ENCODE data around the gene CHTF18. TPM values are rescaled to one million over a fixed set of nuclear protein-coding genes. Genes with fewer than 3 reads are reported as not detected.

The CHTF18 gene
- total and polyA plus RNA-seq, 10 donors = 8.9 to 55.0 (median 26.0) TPM

DNA sequence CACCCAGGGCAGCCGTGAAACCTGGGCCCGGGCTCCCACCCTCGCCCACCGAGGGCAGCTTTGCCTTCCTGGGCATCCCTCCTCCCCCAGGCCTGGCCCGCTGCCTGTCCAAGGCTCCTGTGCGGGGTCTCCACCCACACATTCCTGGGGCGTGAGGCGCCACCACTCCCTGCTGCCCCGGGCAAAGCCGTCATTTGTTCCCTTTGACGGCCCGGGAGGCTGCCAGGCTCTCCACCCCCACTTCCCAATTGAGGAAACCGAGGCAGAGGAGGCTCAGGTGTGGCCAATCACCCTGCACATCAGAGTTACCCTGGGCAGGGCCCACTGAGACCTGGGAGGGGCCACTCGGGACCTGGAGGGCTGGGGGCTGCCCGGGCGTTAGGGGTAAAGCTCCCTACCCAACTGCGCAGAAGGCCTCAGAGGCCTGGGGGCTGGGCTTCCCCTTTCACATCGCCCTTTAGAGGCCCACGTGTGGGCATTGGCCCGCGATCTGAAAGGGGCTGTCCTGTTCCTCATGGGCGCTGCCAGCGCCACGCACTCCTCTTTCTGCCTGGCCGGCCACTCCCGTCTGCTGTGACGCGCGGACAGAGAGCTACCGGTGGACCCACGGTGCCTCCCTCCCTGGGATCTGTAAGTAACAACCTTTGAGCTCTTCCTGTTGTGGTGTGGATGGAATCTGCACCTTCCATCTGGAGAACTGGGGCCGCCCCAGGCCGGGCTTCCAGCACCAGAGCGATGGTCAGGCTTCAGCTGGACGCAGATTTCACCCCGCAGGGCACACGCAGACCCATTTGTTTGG, 27.7 kb upstream of the CHTF18 start, which contains the start of gene MSLN:
MSLN (plus strand) TSS at position 190 of the 799 bp plus-strand sequence. CDS start 1,947 bp downstream, outside the sequence.
- H3K9me3 ChIP-seq = peaks cover 0 to 6% (median 0%) of the 10 kb centered on the region in 8 donors
- 76 to 85% (median 79%) methylated on average over 31 to 37 of the region's 37 CpGs for WGBS, 5 donors
- no peak within 1 kb of the TSS for H3K4me3 ChIP-seq
- no peak for DNase-seq
- H3K27me3 ChIP-seq (replicated peaks in 1 of 7) = peaks cover 0 to 63% (median 14%) of the 10 kb centered on the region in 7 donors
- intact Hi-C loops (cut with DNase I; ENCODE audit: low total_unique reads) = no loop called here
- TF ChIP-seq POLR2A (IDR thresholded peaks at IDR 0.05) (no peak), POLR2AphosphoS5 (IDR thresholded peaks at IDR 0.05) (no peak)
- TF ChIP-seq, protein P1, sequence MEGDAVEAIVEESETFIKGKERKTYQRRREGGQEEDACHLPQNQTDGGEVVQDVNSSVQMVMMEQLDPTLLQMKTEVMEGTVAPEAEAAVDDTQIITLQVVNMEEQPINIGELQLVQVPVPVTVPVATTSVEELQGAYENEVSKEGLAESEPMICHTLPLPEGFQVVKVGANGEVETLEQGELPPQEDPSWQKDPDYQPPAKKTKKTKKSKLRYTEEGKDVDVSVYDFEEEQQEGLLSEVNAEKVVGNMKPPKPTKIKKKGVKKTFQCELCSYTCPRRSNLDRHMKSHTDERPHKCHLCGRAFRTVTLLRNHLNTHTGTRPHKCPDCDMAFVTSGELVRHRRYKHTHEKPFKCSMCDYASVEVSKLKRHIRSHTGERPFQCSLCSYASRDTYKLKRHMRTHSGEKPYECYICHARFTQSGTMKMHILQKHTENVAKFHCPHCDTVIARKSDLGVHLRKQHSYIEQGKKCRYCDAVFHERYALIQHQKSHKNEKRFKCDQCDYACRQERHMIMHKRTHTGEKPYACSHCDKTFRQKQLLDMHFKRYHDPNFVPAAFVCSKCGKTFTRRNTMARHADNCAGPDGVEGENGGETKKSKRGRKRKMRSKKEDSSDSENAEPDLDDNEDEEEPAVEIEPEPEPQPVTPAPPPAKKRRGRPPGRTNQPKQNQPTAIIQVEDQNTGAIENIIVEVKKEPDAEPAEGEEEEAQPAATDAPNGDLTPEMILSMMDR (IDR thresholded peaks at IDR 0.05 in 8 of 11, conservative IDR thresholded peaks at IDR 0.05 in 3 of 11) = no peak
- no peak within 1 kb of the TSS for H3K27ac ChIP-seq
- H3K36me3 ChIP-seq = no peaks in the 10 kb centered on the region
- no peaks in the 10 kb centered on the region for H3K4me1 ChIP-seq

DNA sequence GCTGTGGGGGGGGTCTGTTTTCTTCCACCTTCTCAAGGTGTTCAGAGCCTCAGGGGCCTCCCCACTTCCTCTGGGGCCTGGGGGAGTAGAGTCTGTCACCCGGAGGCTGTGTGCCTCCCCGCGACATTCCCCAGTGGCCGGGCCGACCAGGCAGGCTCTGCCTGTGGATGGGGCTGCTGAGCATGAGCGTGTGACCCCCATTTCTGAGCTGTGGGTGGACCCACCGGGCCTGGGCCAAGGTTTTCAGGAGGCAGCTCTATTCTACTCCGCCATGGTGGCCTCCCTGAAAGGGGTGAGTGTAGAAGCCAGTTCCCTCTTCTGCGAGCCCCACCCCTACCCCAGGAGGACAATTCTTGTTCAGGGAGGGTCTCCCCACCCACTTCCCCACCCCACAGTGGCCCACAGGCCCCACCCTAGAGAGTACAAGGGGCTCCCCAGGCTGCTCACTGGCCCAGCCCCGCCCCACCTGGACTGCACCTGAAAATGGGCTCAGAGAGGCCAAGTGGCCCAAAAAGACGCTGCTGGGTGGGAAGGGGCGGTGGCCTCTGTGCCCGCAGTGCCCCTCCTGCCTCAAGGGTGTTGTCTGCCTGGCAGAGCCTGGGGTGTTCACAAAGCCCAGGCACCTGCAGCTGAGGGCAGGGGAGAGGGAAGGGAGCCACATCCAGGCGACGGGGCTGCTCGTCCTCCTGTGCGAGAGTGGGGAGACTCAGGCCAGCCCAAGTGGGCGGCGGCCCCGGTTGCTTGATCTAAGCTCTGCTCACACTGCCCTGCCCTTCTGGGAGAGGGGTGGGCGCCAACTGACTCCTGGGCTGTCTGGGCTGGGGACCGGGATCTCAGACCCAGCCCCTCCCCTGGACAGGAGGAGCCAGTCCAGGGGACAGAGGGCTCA, 26.6 kb upstream of the CHTF18 start:
- no peak overlapping the region for H3K4me3 ChIP-seq
- 74 to 91% (median 76%) methylated on average over 9 to 22 of the region's 22 CpGs for WGBS, 5 donors

GRCh38 chr16:762595-763268, 25.7 kb upstream of the CHTF18 start:
- intact Hi-C loops (cut with DNase I; ENCODE audit: low total_unique reads) = no loop called here
- no peaks in the 10 kb centered on the region for H3K9me3 ChIP-seq
- H3K27me3 ChIP-seq (replicated peaks in 1 of 7) = peaks cover 0 to 75% (median 14%) of the 10 kb centered on the region in 7 donors
- H3K4me3 ChIP-seq = no peak overlapping the region
- no peaks in the 10 kb centered on the region for H3K36me3 ChIP-seq
- no peak overlapping the region for H3K27ac ChIP-seq
- 67 to 83% (median 79%) methylated on average over 3 to 17 of the region's 17 CpGs for WGBS, 5 donors
- no peak for DNase-seq
- H3K4me1 ChIP-seq = no peaks in the 10 kb centered on the region
- no peak for TF ChIP-seq POLR2AphosphoS5 (IDR thresholded peaks at IDR 0.05)
- no peak for TF ChIP-seq POLR2A (IDR thresholded peaks at IDR 0.05)
- TF ChIP-seq, protein P1 (IDR thresholded peaks at IDR 0.05 in 8 of 11, conservative IDR thresholded peaks at IDR 0.05 in 3 of 11) = no peak

More for the DNA sequence above, 26.6 kb upstream of the CHTF18 start:
- no peaks in the 10 kb centered on the region for H3K4me1 ChIP-seq
- H3K36me3 ChIP-seq = no peaks in the 10 kb centered on the region
- no peak overlapping the region for H3K27ac ChIP-seq
- no peak for DNase-seq
- H3K27me3 ChIP-seq (replicated peaks in 1 of 7) = peaks cover 0 to 71% (median 14%) of the 10 kb centered on the region in 7 donors
- H3K9me3 ChIP-seq = peaks cover 0 to under 1% (median 0%) of the 10 kb centered on the region in 8 donors
- TF ChIP-seq POLR2AphosphoS5 (IDR thresholded peaks at IDR 0.05) = no peak
- TF ChIP-seq, protein P1 (IDR thresholded peaks at IDR 0.05 in 8 of 11, conservative IDR thresholded peaks at IDR 0.05 in 3 of 11) = no peak
- no peak for TF ChIP-seq POLR2A (IDR thresholded peaks at IDR 0.05)
- intact Hi-C loops (cut with DNase I; ENCODE audit: low total_unique reads) = no loop called here
